Activated naive CD8-positive, alpha-beta T cell treated with anti-CD3 and anti-CD28 coated beads for 36 hours (primary cell): ENCODE measurements around the gene RIMS1. TPM values are rescaled to one million over a fixed set of nuclear protein-coding genes. Genes with fewer than 3 reads are reported as not detected.

Experiments
- DNase-seq: peaks from one replicate; pipeline ENCODE4 v3.0.0; 2021
- H3K27ac Mint-ChIP-seq: one replicate; pipeline ENCODE4 v1.8.0; 2022; ENCODE audit warnings: mild to moderate bottlenecking, moderate library complexity, mixed read lengths
- H3K27me3 Mint-ChIP-seq: one replicate; pipeline ENCODE4 v1.8.0; 2022; ENCODE audit warnings: mild to moderate bottlenecking, mixed read lengths
- H3K36me3 Mint-ChIP-seq: one replicate; pipeline ENCODE4 v1.8.0; 2021; ENCODE audit warnings: mild to moderate bottlenecking, mixed read lengths
- H3K4me1 Mint-ChIP-seq: one replicate; pipeline ENCODE4 v1.8.0; 2021; ENCODE audit warnings: mixed read lengths
- H3K4me3 Mint-ChIP-seq: one replicate; pipeline ENCODE4 v1.8.0; 2022; ENCODE audit warnings: mild to moderate bottlenecking, moderate library complexity, mixed read lengths
- H3K9me3 Mint-ChIP-seq: one replicate; pipeline ENCODE4 v1.8.0; 2022; ENCODE audit warnings: mixed read lengths
- total RNA-seq, 2 experiments: library from RNA; stranded (reverse); gene quantifications; one replicate each; pipeline ENCODE4 v1.2.3, GENCODE V29; 2021

RIMS1 gene
- total RNA-seq, 2 experiments from 2014 or later = not detected

GRCh38 chr6:72406517-72406916 is 520.2 kb downstream of the RIMS1 start:
- H3K36me3 Mint-ChIP-seq = no peaks in the 10 kb centered on the region
- no peak overlapping the region for H3K27ac Mint-ChIP-seq
- no peaks in the 10 kb centered on the region for H3K9me3 Mint-ChIP-seq
- H3K4me1 Mint-ChIP-seq = no peaks in the 10 kb centered on the region
- DNase-seq = no peak
- no peak overlapping the region for H3K4me3 Mint-ChIP-seq
- H3K27me3 Mint-ChIP-seq = peaks cover 3% of the 10 kb centered on the region

GRCh38 chr6:72410769-72411168 is 524.4 kb downstream of the RIMS1 start:
- Mint-ChIP-seq H3K9me3 (no peaks in the 10 kb centered on the region), H3K4me1 (peaks cover 2% of the 10 kb centered on the region)
- no peak for DNase-seq

DNA sequence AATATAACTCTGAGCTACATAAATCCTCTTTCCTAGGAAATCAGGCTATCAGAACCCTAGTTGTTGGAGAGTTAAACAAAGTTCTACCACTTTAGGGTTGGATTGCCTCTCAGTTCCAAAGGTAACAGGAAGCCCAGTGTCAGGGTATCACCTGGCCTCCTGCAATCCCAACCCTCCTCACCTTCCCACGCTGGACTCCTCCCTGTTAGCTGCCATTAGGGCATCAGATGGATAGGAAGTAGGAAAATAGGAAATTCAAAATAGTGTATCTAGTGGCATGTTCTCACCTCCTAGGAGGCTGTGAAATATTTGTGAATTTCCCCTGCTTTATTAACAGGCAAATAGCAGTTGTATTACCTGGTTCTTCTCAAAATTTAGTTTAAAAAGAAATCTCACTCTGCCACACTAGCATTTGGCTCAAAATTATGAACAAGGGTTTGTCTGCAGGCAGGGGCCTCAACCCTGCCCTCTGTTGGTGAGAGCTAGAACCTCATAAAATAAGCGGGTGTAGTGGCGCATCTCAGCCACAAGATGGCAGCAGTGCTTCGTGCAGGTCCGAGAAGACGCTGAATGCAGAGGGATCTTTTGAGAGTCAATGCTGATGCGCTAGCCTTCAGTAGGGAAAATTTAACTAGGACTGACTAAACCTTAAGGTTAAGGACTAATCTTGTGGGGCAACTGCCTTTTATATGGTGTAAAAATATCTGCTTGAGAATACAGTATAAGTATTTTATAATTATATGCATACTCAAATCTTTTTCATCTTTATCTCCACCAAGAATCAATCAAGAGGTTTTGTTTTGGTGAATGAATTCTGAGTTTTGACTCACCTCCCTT is 525.7 kb downstream of the RIMS1 start:
- H3K27ac Mint-ChIP-seq = no peak overlapping the region
- H3K27me3 Mint-ChIP-seq = peaks cover 18% of the 10 kb centered on the region

More at GRCh38 chr6:72410769-72411168, 524.4 kb downstream of the RIMS1 start:
- H3K27ac Mint-ChIP-seq = no peak overlapping the region
- H3K4me3 Mint-ChIP-seq = no peak overlapping the region
- no peaks in the 10 kb centered on the region for H3K36me3 Mint-ChIP-seq
- peaks cover 14% of the 10 kb centered on the region for H3K27me3 Mint-ChIP-seq

GRCh38 chr6:72412709-72413044 is 526.3 kb downstream of the RIMS1 start:
- H3K4me1 Mint-ChIP-seq = peaks cover 2% of the 10 kb centered on the region
- H3K4me3 Mint-ChIP-seq = no peak overlapping the region
- no peaks in the 10 kb centered on the region for H3K36me3 Mint-ChIP-seq
- H3K9me3 Mint-ChIP-seq = no peaks in the 10 kb centered on the region
- H3K27ac Mint-ChIP-seq = no peak overlapping the region
- peaks cover 18% of the 10 kb centered on the region for H3K27me3 Mint-ChIP-seq
- no peak for DNase-seq

More for the DNA sequence above, 525.7 kb downstream of the RIMS1 start:
- H3K36me3 Mint-ChIP-seq = no peaks in the 10 kb centered on the region
- no peak overlapping the region for H3K4me3 Mint-ChIP-seq
- peaks cover 2% of the 10 kb centered on the region for H3K4me1 Mint-ChIP-seq
- DNase-seq = peak; percentile 69
- H3K9me3 Mint-ChIP-seq = no peaks in the 10 kb centered on the region

GRCh38 chr6:72413884-72414283 is 527.5 kb downstream of the RIMS1 start:
- H3K36me3 Mint-ChIP-seq = no peaks in the 10 kb centered on the region
- no peak for DNase-seq
- H3K4me3 Mint-ChIP-seq = no peak overlapping the region
- H3K27ac Mint-ChIP-seq = no peak overlapping the region
- peaks cover 18% of the 10 kb centered on the region for H3K27me3 Mint-ChIP-seq
- H3K9me3 Mint-ChIP-seq = no peaks in the 10 kb centered on the region
- peaks cover 2% of the 10 kb centered on the region for H3K4me1 Mint-ChIP-seq

DNA sequence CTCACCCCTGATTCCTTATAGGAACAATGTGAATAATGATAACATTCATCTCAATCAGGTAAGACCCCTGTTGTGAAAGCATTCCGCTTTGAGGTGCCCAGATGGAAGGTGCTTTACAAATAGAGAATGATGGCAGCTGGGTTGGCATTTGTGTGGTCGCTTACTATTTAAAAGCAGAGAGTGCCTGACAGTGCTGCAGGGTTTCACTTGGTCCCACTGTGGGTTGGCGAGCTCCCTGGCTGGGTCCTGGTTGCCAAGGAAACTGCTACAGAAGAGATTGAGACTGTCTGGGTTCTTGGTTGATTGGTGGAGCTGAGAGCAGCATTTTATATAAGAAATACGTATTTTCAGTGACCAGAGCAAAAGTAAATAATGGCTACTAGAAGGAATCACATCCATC is 528.3 kb downstream of the RIMS1 start:
- H3K27ac Mint-ChIP-seq = no peak overlapping the region
- H3K9me3 Mint-ChIP-seq = no peaks in the 10 kb centered on the region
- H3K4me1 Mint-ChIP-seq = peaks cover 2% of the 10 kb centered on the region

DNA sequence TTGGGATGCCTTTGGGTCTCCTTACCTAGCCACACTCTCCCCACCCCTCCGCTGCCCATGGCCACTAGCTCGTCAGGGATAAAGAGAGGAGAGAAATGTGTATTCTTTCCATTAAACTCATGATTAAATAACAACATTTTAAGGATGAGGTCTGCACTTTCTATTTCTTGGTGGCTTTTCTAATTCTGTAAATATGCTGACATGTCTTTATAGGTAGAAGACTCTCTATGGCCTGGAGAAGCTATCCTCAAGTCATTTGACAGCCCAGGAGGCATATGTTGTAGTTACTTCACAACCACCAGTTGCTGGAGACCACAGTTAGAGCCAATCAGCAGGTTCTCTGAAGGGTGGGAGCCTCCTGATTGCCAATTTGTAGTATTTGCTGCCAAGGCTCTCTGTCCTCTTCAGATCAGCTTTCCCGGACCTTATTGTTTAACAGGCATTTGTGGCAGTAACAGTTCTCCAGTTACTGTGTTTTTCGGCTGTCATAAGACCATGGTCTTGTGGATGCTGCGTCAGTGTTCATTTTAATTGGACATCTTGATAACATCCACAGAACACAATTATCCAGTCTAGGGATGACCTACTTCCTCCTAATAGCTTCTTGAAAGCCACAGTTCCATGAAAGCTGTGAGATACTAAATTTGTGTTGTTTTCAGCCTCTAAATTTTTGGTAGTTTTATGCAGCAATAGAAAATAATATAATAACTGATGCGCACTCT is 530.6 kb downstream of the RIMS1 start:
- Mint-ChIP-seq H3K27me3 (peaks cover 18% of the 10 kb centered on the region), H3K9me3 (no peaks in the 10 kb centered on the region), H3K27ac (no peak overlapping the region), H3K36me3 (no peaks in the 10 kb centered on the region), H3K4me3 (no peak overlapping the region), H3K4me1 (peaks cover 2% of the 10 kb centered on the region)
- DNase-seq = no peak

More for the DNA sequence above, 528.3 kb downstream of the RIMS1 start:
- no peaks in the 10 kb centered on the region for H3K36me3 Mint-ChIP-seq
- DNase-seq = no peak
- no peak overlapping the region for H3K4me3 Mint-ChIP-seq
- peaks cover 18% of the 10 kb centered on the region for H3K27me3 Mint-ChIP-seq

GRCh38 chr6:72417759-72418158 is 531.4 kb downstream of the RIMS1 start:
- Mint-ChIP-seq H3K4me3 (no peak overlapping the region), H3K9me3 (no peaks in the 10 kb centered on the region)

GRCh38 chr6:72418495-72418894 is 532.1 kb downstream of the RIMS1 start:
- Mint-ChIP-seq H3K4me1 (no peaks in the 10 kb centered on the region), H3K4me3 (no peak overlapping the region), H3K9me3 (no peaks in the 10 kb centered on the region), H3K27ac (no peak overlapping the region), H3K36me3 (no peaks in the 10 kb centered on the region), H3K27me3 (peaks cover 15% of the 10 kb centered on the region)
- no peak for DNase-seq

More at GRCh38 chr6:72417759-72418158, 531.4 kb downstream of the RIMS1 start:
- no peak for DNase-seq
- Mint-ChIP-seq H3K27ac (no peak overlapping the region), H3K4me1 (no peaks in the 10 kb centered on the region), H3K27me3 (peaks cover 18% of the 10 kb centered on the region), H3K36me3 (no peaks in the 10 kb centered on the region)

GRCh38 chr6:72419966-72420365 is 533.6 kb downstream of the RIMS1 start:
- Mint-ChIP-seq H3K27ac (no peak overlapping the region), H3K4me3 (no peak overlapping the region), H3K4me1 (no peaks in the 10 kb centered on the region), H3K27me3 (peaks cover 8% of the 10 kb centered on the region), H3K36me3 (no peaks in the 10 kb centered on the region), H3K9me3 (no peaks in the 10 kb centered on the region)
- DNase-seq = no peak

DNA sequence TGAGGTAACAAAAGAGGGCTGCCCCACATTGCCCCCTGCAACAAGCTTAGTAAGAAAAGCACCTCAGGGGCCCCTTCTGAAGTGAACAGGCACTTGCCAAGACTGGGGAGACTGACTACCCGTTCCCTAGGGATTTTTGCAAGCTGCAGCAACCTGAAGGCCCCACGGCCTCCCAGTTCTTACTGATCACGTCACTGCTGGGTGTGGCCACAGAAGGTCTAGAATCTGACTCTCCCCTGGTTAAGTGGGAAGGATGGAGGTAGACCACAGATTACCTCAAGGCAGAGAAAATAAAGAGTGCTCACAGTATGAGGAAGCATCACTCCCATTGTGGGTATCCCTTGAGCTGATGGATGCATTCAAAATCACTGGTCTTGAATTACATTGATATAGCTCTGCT is 534.1 kb downstream of the RIMS1 start:
- no peak for DNase-seq
- H3K27ac Mint-ChIP-seq = no peak overlapping the region

DNA sequence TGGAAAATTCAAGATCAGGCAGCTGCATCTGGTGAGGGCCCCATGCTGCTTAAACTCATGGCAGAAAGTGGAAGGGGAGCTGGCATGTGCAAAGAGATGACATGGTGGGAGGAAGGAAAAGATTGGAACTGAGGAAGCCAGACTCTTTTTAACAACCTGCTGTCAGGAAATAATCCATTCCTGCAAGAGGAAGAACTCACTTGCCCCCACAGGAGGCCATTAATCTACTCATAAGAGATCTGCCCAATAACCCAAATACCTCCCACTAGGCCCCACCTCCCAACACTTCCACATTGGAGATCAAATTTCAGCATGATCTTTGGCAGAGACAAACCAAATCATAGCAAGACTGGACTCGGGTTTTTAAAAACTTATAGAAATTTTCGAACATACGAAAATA is 535.0 kb downstream of the RIMS1 start:
- no peak for DNase-seq
- H3K36me3 Mint-ChIP-seq = no peaks in the 10 kb centered on the region
- H3K4me3 Mint-ChIP-seq = no peak overlapping the region
- no peaks in the 10 kb centered on the region for H3K9me3 Mint-ChIP-seq
- peaks cover 4% of the 10 kb centered on the region for H3K27me3 Mint-ChIP-seq
- H3K4me1 Mint-ChIP-seq = no peaks in the 10 kb centered on the region
- H3K27ac Mint-ChIP-seq = no peak overlapping the region

More for the DNA sequence above, 534.1 kb downstream of the RIMS1 start:
- no peaks in the 10 kb centered on the region for H3K9me3 Mint-ChIP-seq
- no peak overlapping the region for H3K4me3 Mint-ChIP-seq
- no peaks in the 10 kb centered on the region for H3K4me1 Mint-ChIP-seq
- H3K36me3 Mint-ChIP-seq = no peaks in the 10 kb centered on the region
- H3K27me3 Mint-ChIP-seq = peaks cover 5% of the 10 kb centered on the region

DNA sequence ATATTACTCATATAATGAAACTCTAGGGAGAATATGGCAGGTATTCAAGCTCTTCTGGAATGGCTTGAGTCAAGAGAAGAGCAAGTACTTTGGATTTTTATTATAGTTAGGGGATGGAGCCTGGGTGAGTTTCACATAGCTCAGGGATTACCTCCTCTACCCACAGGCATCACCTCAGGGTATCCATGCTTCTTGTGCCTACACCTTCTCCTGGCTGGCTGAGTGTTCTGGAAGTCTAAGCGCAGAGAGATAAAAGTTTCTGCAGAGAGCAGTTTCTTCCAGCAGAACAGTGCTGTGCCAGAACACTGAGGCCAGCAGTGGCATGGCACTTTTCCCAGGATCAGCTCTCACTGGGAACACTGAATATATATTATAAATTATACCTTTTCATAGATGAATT is 535.8 kb downstream of the RIMS1 start:
- DNase-seq = no peak
- no peaks in the 10 kb centered on the region for H3K36me3 Mint-ChIP-seq
- no peak overlapping the region for H3K27ac Mint-ChIP-seq
- no peaks in the 10 kb centered on the region for H3K9me3 Mint-ChIP-seq
- no peaks in the 10 kb centered on the region for H3K27me3 Mint-ChIP-seq
- no peak overlapping the region for H3K4me3 Mint-ChIP-seq
- H3K4me1 Mint-ChIP-seq = no peaks in the 10 kb centered on the region

DNA sequence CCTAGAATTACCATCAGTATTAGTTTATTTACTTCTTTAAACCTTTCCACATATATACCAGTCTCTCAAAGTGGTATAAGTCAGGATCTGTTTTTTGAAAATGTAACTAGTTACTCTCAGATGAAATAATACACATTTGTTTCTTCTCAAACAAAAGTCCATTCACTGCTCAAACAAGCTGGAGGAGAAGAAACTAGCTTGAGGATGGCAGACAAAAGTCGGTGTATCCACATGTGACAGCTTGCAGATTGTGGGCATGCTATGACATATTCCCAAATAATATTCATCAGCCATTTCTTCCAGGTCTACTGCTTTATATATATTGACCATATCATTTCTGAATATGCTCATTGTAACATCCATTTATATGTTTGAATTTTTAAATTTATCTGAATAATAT is 538.1 kb downstream of the RIMS1 start:
- Mint-ChIP-seq H3K9me3 (no peaks in the 10 kb centered on the region), H3K27ac (no peak overlapping the region), H3K27me3 (peaks cover 9% of the 10 kb centered on the region), H3K36me3 (no peaks in the 10 kb centered on the region), H3K4me3 (no peak overlapping the region), H3K4me1 (no peaks in the 10 kb centered on the region)
- DNase-seq = no peak

DNA sequence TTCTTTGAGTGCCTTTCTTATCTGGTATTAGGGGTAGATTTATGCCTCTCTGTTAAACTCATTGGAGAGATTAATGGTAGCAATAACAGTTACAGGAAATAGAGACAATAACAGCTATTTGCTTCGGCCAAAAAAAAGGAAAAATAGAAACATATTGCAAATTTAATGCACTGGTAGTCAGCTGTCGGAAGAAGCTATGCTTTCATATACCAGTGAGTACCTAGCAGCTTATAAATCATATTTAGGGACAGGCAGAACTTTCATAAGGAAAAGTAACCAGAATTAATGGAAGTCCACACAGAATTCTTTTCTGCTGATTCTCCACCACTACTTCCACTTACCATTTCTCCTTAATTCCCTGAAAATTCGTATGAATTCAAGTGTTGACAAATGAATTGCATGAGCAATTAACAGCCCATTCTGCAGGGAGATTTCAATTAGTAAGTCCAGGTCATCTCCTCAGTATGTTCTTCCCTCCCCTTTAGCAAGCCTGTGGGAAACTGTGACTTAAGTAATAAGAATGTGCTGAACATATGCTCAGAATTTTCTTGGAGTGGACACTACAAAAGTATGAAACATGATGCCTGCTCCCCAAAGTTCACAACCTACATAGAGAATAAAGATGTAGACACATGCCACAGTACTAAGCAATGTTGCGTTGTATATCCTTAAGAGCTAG is 538.8 kb downstream of the RIMS1 start:
- peaks cover 13% of the 10 kb centered on the region for H3K27me3 Mint-ChIP-seq
- H3K27ac Mint-ChIP-seq = no peak overlapping the region
- no peak overlapping the region for H3K4me3 Mint-ChIP-seq
- H3K4me1 Mint-ChIP-seq = no peaks in the 10 kb centered on the region
- H3K9me3 Mint-ChIP-seq = no peaks in the 10 kb centered on the region
- H3K36me3 Mint-ChIP-seq = no peaks in the 10 kb centered on the region
- DNase-seq = no peak
